HEK293 (cell line): ENCODE data around the gene CCDC86.

Experiments used
- CTCF ChIA-PET: fragments of 350-600 bp; formaldehyde crosslinking; extraction: SDS; loops from one replicate; lab custom pipeline; 2021; ENCODE audit warnings: antibody characterized with exemption; lab: Yijun Ruan, JAX
- POLR2A ChIA-PET: fragments of 300-600 bp; formaldehyde crosslinking; extraction: SDS; loops from one replicate; lab custom pipeline; 2020; ENCODE audit warnings: antibody characterized with exemption, inconsistent platforms; lab: Yijun Ruan, JAX
- H3K27ac ChIP-seq: fragments of 200-500 bp; sonication (Bioruptor generic); 2 replicates; pipeline ENCODE4 v1.5.1; 2014; ENCODE audit warnings: low read depth, low read length, control low read depth, inconsistent platforms; ENCODE audit errors: extremely low read depth
- H3K36me3 ChIP-seq, 2 experiments: fragments of 200-500 bp in 1 of 2; sonication (Bioruptor generic) in 1 of 2; 1 replicate in 1 of 2; 2 replicates in 1 of 2; pipeline ENCODE4 v1.5.1; 2014 to 2017; ENCODE audit warnings: inconsistent platforms in 2 of 2, low read length in 2 of 2; ENCODE audit not compliant: control insufficient read depth in 2 of 2, insufficient read depth in 1 of 2
- H3K4me1 ChIP-seq: fragments of 200-500 bp; sonication (Bioruptor generic); 2 replicates; pipeline ENCODE4 v1.5.1; 2014; ENCODE audit warnings: mild to moderate bottlenecking, low read length, inconsistent platforms; ENCODE audit not compliant: control insufficient read depth, insufficient read depth
- H3K4me3 ChIP-seq: 2 replicates; pipeline ENCODE4 v1.5.1; 2011; ENCODE audit warnings: low read depth, mild to moderate bottlenecking, control low read depth, low read length, moderate library complexity
- H3K9me3 ChIP-seq: fragments of 200-500 bp; sonication (Bioruptor generic); 2 replicates; pipeline ENCODE4 v1.5.1; 2014; ENCODE audit warnings: low read depth, low read length, inconsistent platforms; ENCODE audit not compliant: control insufficient read depth, insufficient read depth
- MEIS1 ChIP-seq: sonication (generic); formaldehyde crosslinking; IDR thresholded peaks from 2 replicates; pipeline ENCODE4 v1.8.1; 2022; ENCODE audit warnings: missing genetic modification reagents, mild to moderate bottlenecking, borderline replicate concordance
- SALL2 ChIP-seq: fragments of 450-650 bp; formaldehyde crosslinking; IDR thresholded peaks from 2 replicates; pipeline ENCODE4 v1.5.0; 2017; ENCODE audit warnings: missing biosample characterization, mild to moderate bottlenecking, missing genetic modification characterization, borderline replicate concordance
- SCRT2 ChIP-seq: fragments of 450-650 bp; formaldehyde crosslinking; IDR thresholded peaks from 2 replicates; pipeline ENCODE4 v1.5.1; 2016; ENCODE audit warnings: missing biosample characterization, missing genetic modification characterization
- ZFP69B ChIP-seq: fragments of 450-650 bp; formaldehyde crosslinking; IDR thresholded peaks from 2 replicates; pipeline ENCODE4 v1.5.1; 2016; ENCODE audit warnings: missing biosample characterization, missing genetic modification characterization
- ZNF133 ChIP-seq: fragments of 450-650 bp; formaldehyde crosslinking; IDR thresholded peaks from 2 replicates; pipeline ENCODE4 v1.5.1; 2016; ENCODE audit warnings: missing biosample characterization, missing genetic modification characterization
- ZNF174 ChIP-seq: fragments of 450-650 bp; formaldehyde crosslinking; IDR thresholded peaks from 2 replicates; pipeline ENCODE4 v1.5.0; 2017; ENCODE audit warnings: missing biosample characterization, mild to moderate bottlenecking, missing genetic modification characterization
- ZNF23 ChIP-seq: fragments of 450-650 bp; formaldehyde crosslinking; IDR thresholded peaks from 2 replicates; pipeline ENCODE4 v1.5.1; 2016; ENCODE audit warnings: missing biosample characterization, missing genetic modification characterization, borderline replicate concordance
- ZNF292 ChIP-seq: fragments of 450-650 bp; formaldehyde crosslinking; IDR thresholded peaks from 2 replicates; pipeline ENCODE4 v1.5.1; 2016; ENCODE audit warnings: low read depth, missing biosample characterization, missing genetic modification characterization, borderline replicate concordance
- ZNF350 ChIP-seq: fragments of 450-650 bp; formaldehyde crosslinking; IDR thresholded peaks from 2 replicates; pipeline ENCODE4 v1.5.0; 2017; ENCODE audit warnings: missing biosample characterization, mild to moderate bottlenecking, missing genetic modification characterization
- ZNF366 ChIP-seq: fragments of 450-650 bp; formaldehyde crosslinking; conservative IDR thresholded peaks from 2 replicates; pipeline ENCODE4 v1.5.1; 2016; ENCODE audit warnings: missing biosample characterization, missing genetic modification characterization
- ZNF404 ChIP-seq: fragments of 450-650 bp; formaldehyde crosslinking; IDR thresholded peaks from 2 replicates; pipeline ENCODE4 v1.5.1; 2017; ENCODE audit warnings: missing biosample characterization, missing genetic modification characterization
- ZNF433 ChIP-seq: fragments of 450-650 bp; formaldehyde crosslinking; IDR thresholded peaks from 2 replicates; pipeline ENCODE4 v1.5.1; 2016; ENCODE audit warnings: missing biosample characterization, missing genetic modification characterization, low read depth
- ZNF473 ChIP-seq: fragments of 450-650 bp; formaldehyde crosslinking; IDR thresholded peaks from 2 replicates; pipeline ENCODE4 v1.5.1; 2017; ENCODE audit warnings: missing biosample characterization, missing genetic modification characterization
- ZNF501 ChIP-seq: fragments of 450-650 bp; formaldehyde crosslinking; IDR thresholded peaks from 2 replicates; pipeline ENCODE4 v1.5.1; 2016; ENCODE audit warnings: missing biosample characterization, missing genetic modification characterization
- ZNF521 ChIP-seq: fragments of 450-650 bp; formaldehyde crosslinking; IDR thresholded peaks from 2 replicates; pipeline ENCODE4 v1.5.1; 2017; ENCODE audit warnings: missing biosample characterization, mild to moderate bottlenecking, missing genetic modification characterization
- ZNF596 ChIP-seq: fragments of 450-650 bp; IDR thresholded peaks from 2 replicates; pipeline ENCODE4 v1.5.0; 2018; ENCODE audit warnings: missing biosample characterization, mild to moderate bottlenecking, missing genetic modification characterization, moderate library complexity
- ZNF626 ChIP-seq: fragments of 450-650 bp; sonication (Bioruptor Pico); formaldehyde crosslinking; IDR thresholded peaks from 2 replicates; pipeline ENCODE4 v1.5.1; 2018; ENCODE audit warnings: missing biosample characterization, missing genetic modification characterization, inconsistent platforms
- ZNF654 ChIP-seq: fragments of 450-650 bp; formaldehyde crosslinking; IDR thresholded peaks from 2 replicates; pipeline ENCODE4 v1.5.1; 2016; ENCODE audit warnings: low read depth, missing biosample characterization, missing genetic modification characterization
- ZNF658 ChIP-seq: fragments of 450-650 bp; formaldehyde crosslinking; IDR thresholded peaks from 2 replicates; pipeline ENCODE4; 2016; ENCODE audit warnings: missing biosample characterization, missing genetic modification characterization
- TF ChIP-seq, protein P1 (sequence below): fragments of 450-650 bp; formaldehyde crosslinking; IDR thresholded peaks from 2 replicates; pipeline ENCODE4 v1.5.1; 2016; ENCODE audit warnings: missing biosample characterization, missing genetic modification characterization, borderline replicate concordance
- TF ChIP-seq, protein P2 (sequence below): fragments of 450-650 bp; formaldehyde crosslinking; IDR thresholded peaks from 2 replicates; pipeline ENCODE4 v1.5.1; 2016; ENCODE audit warnings: missing biosample characterization, missing genetic modification characterization
- TF ChIP-seq, protein P3 (sequence below): fragments of 450-650 bp; formaldehyde crosslinking; IDR thresholded peaks from 2 replicates; pipeline ENCODE4 v1.5.1; 2016; ENCODE audit warnings: missing biosample characterization, missing genetic modification characterization

The CCDC86 gene

DNA sequence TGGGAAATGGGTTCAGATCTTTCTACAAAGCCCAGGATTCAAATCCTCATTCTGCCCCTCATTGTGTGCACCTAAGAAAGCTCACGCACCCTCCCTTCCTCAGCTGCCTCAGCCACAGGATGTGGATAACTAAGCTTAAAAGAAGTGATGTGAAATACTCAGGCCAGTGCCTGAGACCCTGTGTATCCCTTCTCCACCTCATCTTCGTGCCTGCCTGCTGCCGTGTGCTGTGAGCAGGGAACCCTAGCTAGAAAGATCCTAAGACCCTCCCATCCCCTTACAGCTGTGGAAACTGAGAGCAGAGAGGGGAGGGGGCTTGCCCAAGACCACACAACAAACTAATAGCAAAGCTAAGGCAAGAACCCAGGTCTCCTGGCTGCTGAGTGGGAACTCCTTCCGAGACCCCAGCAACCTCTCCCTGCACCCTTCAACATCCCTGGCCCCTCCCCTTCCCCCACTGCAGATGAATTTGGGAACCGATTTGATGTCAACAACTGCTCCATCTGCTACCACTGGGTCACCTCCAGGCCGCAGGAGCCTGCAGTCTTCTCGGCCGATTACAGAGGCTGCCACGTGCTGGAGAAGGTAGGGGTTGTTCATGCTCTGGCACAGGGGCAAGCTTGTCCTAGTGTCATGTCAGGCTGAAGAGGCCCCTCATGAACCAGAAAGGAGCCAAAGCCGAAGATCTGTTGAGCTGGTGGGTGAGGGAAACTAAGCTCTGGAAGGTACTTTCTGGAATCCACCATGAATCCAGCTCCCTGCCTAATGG is 27.0 kb downstream of the CCDC86 start (continued):
- TF ChIP-seq, protein P1, sequence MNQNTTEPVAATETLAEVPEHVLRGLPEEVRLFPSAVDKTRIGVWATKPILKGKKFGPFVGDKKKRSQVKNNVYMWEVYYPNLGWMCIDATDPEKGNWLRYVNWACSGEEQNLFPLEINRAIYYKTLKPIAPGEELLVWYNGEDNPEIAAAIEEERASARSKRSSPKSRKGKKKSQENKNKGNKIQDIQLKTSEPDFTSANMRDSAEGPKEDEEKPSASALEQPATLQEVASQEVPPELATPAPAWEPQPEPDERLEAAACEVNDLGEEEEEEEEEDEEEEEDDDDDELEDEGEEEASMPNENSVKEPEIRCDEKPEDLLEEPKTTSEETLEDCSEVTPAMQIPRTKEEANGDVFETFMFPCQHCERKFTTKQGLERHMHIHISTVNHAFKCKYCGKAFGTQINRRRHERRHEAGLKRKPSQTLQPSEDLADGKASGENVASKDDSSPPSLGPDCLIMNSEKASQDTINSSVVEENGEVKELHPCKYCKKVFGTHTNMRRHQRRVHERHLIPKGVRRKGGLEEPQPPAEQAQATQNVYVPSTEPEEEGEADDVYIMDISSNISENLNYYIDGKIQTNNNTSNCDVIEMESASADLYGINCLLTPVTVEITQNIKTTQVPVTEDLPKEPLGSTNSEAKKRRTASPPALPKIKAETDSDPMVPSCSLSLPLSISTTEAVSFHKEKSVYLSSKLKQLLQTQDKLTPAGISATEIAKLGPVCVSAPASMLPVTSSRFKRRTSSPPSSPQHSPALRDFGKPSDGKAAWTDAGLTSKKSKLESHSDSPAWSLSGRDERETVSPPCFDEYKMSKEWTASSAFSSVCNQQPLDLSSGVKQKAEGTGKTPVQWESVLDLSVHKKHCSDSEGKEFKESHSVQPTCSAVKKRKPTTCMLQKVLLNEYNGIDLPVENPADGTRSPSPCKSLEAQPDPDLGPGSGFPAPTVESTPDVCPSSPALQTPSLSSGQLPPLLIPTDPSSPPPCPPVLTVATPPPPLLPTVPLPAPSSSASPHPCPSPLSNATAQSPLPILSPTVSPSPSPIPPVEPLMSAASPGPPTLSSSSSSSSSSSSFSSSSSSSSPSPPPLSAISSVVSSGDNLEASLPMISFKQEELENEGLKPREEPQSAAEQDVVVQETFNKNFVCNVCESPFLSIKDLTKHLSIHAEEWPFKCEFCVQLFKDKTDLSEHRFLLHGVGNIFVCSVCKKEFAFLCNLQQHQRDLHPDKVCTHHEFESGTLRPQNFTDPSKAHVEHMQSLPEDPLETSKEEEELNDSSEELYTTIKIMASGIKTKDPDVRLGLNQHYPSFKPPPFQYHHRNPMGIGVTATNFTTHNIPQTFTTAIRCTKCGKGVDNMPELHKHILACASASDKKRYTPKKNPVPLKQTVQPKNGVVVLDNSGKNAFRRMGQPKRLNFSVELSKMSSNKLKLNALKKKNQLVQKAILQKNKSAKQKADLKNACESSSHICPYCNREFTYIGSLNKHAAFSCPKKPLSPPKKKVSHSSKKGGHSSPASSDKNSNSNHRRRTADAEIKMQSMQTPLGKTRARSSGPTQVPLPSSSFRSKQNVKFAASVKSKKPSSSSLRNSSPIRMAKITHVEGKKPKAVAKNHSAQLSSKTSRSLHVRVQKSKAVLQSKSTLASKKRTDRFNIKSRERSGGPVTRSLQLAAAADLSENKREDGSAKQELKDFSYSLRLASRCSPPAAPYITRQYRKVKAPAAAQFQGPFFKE (tag by site-specific recombination), result no peak
- no peak for TF ChIP-seq ZNF626
- TF ChIP-seq, protein P2, sequence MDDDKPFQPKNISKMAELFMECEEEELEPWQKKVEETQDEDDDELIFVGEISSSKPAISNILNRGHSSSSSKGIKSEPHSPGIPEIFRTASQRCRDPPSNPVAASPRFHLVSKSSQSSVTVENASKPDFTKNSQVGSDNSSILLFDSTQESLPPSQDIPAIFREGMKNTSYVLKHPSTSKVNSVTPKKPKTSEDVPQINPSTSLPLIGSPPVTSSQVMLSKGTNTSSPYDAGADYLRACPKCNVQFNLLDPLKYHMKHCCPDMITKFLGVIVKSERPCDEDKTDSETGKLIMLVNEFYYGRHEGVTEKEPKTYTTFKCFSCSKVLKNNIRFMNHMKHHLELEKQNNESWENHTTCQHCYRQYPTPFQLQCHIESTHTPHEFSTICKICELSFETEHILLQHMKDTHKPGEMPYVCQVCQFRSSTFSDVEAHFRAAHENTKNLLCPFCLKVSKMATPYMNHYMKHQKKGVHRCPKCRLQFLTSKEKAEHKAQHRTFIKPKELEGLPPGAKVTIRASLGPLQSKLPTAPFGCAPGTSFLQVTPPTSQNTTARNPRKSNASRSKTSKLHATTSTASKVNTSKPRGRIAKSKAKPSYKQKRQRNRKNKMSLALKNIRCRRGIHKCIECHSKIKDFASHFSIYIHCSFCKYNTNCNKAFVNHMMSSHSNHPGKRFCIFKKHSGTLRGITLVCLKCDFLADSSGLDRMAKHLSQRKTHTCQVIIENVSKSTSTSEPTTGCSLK (tag by site-specific recombination), result no peak
- no peak for TF ChIP-seq ZNF473 (tag by site-specific recombination)
- no peak for TF ChIP-seq ZNF366
- TF ChIP-seq, protein P3, sequence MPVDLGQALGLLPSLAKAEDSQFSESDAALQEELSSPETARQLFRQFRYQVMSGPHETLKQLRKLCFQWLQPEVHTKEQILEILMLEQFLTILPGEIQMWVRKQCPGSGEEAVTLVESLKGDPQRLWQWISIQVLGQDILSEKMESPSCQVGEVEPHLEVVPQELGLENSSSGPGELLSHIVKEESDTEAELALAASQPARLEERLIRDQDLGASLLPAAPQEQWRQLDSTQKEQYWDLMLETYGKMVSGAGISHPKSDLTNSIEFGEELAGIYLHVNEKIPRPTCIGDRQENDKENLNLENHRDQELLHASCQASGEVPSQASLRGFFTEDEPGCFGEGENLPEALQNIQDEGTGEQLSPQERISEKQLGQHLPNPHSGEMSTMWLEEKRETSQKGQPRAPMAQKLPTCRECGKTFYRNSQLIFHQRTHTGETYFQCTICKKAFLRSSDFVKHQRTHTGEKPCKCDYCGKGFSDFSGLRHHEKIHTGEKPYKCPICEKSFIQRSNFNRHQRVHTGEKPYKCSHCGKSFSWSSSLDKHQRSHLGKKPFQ (tag by site-specific recombination), result no peak

DNA sequence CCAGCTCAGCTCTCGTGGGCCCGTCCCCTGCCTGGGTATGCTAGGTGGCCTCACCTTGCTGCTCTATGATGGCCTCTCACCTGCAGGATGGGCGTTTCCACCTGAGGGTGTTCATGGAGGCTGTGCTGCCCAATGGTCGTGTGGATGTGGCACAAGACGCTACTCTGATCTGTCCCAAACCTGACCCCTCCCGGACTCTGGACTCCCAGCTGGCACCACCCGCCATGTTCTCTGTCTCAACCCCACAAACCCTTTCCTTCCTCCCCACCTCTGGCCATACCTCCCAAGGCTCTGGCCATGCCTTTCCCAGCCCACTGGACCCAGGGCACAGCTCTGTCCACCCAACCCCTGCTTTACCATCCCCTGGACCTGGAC is 27.5 kb downstream of the CCDC86 start:
- no peak overlapping the region for H3K4me3 ChIP-seq
- no peaks in the 10 kb centered on the region for H3K9me3 ChIP-seq
- no peaks in the 10 kb centered on the region for H3K4me1 ChIP-seq
- CTCF ChIA-PET, result interaction anchor here (0.7 to 1.4 kb wide), 2 partner anchors 18 to 38 kb away, joined by 3 read pairs; no protein-coding TSS in a partner anchor
- no peaks in the 10 kb centered on the region for H3K36me3 ChIP-seq
- H3K27ac ChIP-seq, result no peak overlapping the region
- POLR2A ChIA-PET, result no interaction called here
- TF ChIP-seq SCRT2 (tag by site-specific recombination) (no peak), MEIS1 (no peak), ZNF596 (tag by site-specific recombination) (no peak), ZNF174 (no peak), ZNF133 (tag by site-specific recombination) (no peak), ZFP69B (tag by site-specific recombination) (no peak), ZNF292 (tag by site-specific recombination) (no peak), ZNF433 (tag by site-specific recombination) (no peak), ZNF521 (no peak), ZNF404 (tag by site-specific recombination) (no peak), ZNF350 (tag by site-specific recombination) (no peak), ZNF654 (tag by site-specific recombination) (no peak), ZNF23 (no peak), ZNF658 (tag by site-specific recombination) (no peak), SALL2 (no peak), ZNF501 (no peak)
- TF ChIP-seq, all 188 proteins: peak for 0
